HepG2 (cell line): ENCODE results near the gene ANKS1A.

Experiments
- ZNF501 ChIP-seq: sonication (generic); formaldehyde crosslinking; IDR thresholded peaks from 2 replicates; pipeline ENCODE4 v1.5.1; 2020; ENCODE audit warnings: mild to moderate bottlenecking, moderate library complexity, missing genetic modification reagents
- TF ChIP-seq, protein P1 (sequence below): sonication (generic); formaldehyde crosslinking; IDR thresholded peaks from 2 replicates; pipeline ENCODE4 v1.5.0; 2020; ENCODE audit warnings: mild to moderate bottlenecking, missing genetic modification reagents, moderate library complexity

DNA sequence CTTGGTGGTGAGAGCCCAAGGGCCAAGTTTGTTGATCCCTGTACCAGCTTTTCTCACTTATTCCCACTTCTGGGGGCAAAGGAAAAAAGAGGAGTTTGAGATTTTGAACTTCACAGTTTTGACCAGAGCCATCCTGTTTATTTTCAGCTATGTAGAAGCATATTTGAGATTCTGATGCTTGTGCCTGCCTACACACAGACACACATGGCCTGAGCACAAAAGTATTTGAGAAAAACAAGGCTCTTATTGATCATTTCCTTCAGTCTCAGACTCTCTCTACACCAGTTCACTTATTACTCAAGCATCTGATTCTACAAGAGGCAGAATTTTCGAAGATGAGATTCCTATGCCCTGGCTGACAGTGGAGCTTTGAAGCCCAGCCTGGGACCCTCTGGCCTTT, 151.3 kb downstream of the ANKS1A start:
- TF ChIP-seq, protein P1, sequence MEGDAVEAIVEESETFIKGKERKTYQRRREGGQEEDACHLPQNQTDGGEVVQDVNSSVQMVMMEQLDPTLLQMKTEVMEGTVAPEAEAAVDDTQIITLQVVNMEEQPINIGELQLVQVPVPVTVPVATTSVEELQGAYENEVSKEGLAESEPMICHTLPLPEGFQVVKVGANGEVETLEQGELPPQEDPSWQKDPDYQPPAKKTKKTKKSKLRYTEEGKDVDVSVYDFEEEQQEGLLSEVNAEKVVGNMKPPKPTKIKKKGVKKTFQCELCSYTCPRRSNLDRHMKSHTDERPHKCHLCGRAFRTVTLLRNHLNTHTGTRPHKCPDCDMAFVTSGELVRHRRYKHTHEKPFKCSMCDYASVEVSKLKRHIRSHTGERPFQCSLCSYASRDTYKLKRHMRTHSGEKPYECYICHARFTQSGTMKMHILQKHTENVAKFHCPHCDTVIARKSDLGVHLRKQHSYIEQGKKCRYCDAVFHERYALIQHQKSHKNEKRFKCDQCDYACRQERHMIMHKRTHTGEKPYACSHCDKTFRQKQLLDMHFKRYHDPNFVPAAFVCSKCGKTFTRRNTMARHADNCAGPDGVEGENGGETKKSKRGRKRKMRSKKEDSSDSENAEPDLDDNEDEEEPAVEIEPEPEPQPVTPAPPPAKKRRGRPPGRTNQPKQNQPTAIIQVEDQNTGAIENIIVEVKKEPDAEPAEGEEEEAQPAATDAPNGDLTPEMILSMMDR, result no peak
- no peak for TF ChIP-seq ZNF501 (CRISPR knock-in tag)
